ENCODE measurements around the gene SORCS2. TPM values are rescaled to one million over a fixed set of nuclear protein-coding genes. Genes with fewer than 3 reads are reported as not detected.

Gene SORCS2
- total RNA-seq, 2 donors from 2014 or later, result 0.25 TPM; not detected in 1

- H3K36me3 Mint-ChIP-seq, result no peaks in the 10 kb centered on the region
- ATAC-seq (no peak), DNase-seq (ENCODE audit: low spot score in 2 of 2) (no peak)
Measured at GRCh38 chr4:7485096-7485495, 292.8 kb downstream of the SORCS2 start.

DNA sequence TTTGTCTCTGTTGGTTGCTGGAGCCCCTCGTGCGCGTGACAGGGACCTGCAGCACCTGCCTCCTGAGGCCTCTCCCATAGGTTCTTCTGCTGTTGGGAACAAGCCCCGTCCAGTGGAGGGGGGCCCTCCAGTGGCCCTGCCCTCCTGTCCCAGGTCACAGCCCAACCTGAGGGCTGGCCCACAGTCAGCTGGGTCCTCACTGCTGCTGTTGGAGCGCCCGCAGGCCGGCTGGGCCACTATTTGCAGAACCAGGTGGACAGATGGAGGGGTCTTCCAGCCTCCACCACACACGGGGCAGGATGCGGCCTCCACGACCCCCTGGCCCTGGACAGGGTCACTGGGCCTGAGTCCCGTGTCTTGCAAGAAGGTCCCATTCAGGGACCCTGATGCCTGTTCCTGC is 293.8 kb downstream of the SORCS2 start:
- ATAC-seq, result no peak
- H3K36me3 Mint-ChIP-seq, result no peaks in the 10 kb centered on the region
- DNase-seq (ENCODE audit: low spot score in 2 of 2), result no peak
- no peaks in the 10 kb centered on the region for H3K9me3 Mint-ChIP-seq
- H3K27ac Mint-ChIP-seq, result no peak overlapping the region

More at GRCh38 chr4:7485096-7485495, 292.8 kb downstream of the SORCS2 start:
- Mint-ChIP-seq H3K27ac (peak overlapping the region in 1 of 2 donors; percentile 18), H3K9me3 (no peaks in the 10 kb centered on the region)

DNA sequence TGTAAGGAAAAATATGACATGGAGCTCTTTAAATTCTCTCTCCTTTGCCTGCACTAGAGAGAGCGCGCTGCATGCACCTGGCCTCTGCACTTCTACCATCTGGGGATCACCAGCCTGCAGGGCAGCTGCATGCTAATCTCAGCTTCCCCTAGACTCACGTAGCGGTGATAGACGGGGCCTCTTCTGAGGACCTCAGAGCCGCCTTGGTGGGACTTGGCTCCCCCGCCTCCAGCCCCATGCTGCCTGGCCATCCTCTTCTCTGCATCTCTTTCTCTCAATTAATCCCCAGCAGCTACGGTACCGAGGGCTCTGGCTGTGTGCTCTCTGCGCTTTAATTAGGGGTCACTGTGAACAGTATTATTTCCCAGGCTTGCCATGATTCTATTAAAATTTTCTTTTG is 295.2 kb downstream of the SORCS2 start:
- no peak for ATAC-seq
- Mint-ChIP-seq H3K36me3 (no peaks in the 10 kb centered on the region), H3K9me3 (no peaks in the 10 kb centered on the region), H3K27ac (no peak overlapping the region)
- DNase-seq (ENCODE audit: low spot score in 2 of 2), result no peak

DNA sequence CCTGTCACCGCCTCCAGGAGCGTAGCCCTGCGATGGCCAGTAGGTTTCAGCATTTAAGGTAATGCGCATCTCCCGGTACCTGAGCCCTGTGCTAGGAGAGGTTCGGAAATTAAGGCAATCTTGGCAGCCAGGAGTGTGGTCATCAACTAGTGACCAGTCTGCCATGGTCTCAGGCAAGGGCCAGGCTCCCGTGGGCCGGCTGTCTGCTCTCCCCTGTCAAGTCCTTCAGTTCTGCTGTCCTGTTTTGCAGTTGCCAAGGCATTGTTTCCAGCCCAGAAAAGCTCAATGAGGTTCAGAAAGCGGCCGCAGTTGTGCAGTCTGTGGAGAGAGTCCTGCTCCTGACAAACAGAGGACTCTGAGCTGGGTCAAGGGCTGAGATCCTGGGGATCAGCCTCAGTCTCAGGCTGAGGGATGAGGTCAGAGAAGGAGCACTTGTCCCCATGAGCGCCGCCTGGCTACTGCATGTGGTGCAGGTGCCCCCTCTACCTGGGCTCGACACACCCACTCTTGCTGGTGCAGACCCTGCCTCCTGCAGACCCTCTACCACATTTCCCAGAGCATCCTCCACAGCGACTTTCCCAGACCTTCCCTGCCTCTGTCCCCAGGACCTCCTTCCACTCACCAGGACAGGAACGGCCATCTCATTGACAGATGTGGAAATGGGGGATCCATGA is 295.8 kb downstream of the SORCS2 start:
- ATAC-seq (no peak), DNase-seq (ENCODE audit: low spot score in 2 of 2) (no peak)
- Mint-ChIP-seq H3K9me3 (no peaks in the 10 kb centered on the region), H3K36me3 (no peaks in the 10 kb centered on the region), H3K27ac (no peak overlapping the region)

DNA sequence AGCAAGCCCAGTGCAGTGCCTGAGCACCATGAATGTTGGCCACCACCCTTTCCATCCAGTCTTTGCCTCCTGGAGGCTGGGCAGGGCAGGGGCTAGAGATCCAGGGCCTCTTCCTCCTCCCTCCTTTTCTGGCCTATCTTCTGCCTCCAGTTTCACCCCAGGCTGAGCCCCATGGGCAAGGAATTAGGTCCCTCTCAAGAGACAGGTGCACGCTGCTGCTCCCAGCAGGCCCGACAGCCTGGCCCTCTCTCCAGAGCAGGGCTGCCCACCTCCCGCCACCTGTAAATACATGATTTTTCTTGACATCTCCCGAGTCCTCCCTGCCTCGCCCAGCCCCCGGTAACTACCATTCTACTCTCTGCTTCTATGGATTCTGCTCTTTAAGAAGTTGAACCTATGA is 299.6 kb downstream of the SORCS2 start:
- ATAC-seq (no peak), DNase-seq (ENCODE audit: low spot score in 2 of 2) (no peak)
- Mint-ChIP-seq H3K36me3 (no peaks in the 10 kb centered on the region), H3K9me3 (no peaks in the 10 kb centered on the region), H3K27ac (no peak overlapping the region)

GRCh38 chr4:7498446-7499200 is 306.3 kb downstream of the SORCS2 start:
- no peak for ATAC-seq
- DNase-seq (ENCODE audit: low spot score in 2 of 2), result no peak
- Mint-ChIP-seq H3K9me3 (no peaks in the 10 kb centered on the region), H3K36me3 (no peaks in the 10 kb centered on the region), H3K27ac (no peak overlapping the region)

- Mint-ChIP-seq H3K36me3 (no peaks in the 10 kb centered on the region), H3K9me3 (no peaks in the 10 kb centered on the region), H3K27ac (no peak overlapping the region)
- ATAC-seq (no peak), DNase-seq (ENCODE audit: low spot score in 2 of 2) (no peak)
Measured at GRCh38 chr4:7499661-7500060, 307.3 kb downstream of the SORCS2 start.

DNA sequence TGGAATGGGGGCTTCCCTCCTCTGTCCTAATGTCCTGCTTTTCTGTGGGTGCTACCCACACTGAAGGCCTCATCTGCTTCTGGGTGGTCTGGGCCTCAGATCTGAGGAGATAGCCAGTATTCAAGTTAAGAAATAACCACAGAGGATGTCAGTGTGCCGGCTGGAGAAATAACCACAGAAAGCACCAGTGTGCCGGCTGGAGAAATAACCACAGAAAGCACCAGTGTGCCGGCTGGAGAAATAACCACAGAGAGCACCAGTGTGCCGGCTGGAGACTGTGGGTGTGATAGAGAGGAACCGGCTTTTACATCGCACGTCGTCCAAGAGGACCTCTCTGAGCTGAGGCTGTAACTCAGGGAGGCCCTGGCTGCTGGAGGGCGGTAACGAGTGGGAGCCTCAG is 308.1 kb downstream of the SORCS2 start:
- Mint-ChIP-seq H3K36me3 (no peaks in the 10 kb centered on the region), H3K27ac (no peak overlapping the region), H3K9me3 (no peaks in the 10 kb centered on the region)
- no peak for ATAC-seq
- no peak for DNase-seq (ENCODE audit: low spot score in 2 of 2)

- Mint-ChIP-seq H3K9me3 (no peaks in the 10 kb centered on the region), H3K27ac (no peak overlapping the region), H3K36me3 (no peaks in the 10 kb centered on the region)
- ATAC-seq, result no peak
- DNase-seq (ENCODE audit: low spot score in 2 of 2), result no peak
Measured at GRCh38 chr4:7501314-7501713, 309.0 kb downstream of the SORCS2 start.

- H3K27ac Mint-ChIP-seq, result no peak overlapping the region
- ATAC-seq, result no peak
Measured at GRCh38 chr4:7501873-7502272, 309.5 kb downstream of the SORCS2 start.

DNA sequence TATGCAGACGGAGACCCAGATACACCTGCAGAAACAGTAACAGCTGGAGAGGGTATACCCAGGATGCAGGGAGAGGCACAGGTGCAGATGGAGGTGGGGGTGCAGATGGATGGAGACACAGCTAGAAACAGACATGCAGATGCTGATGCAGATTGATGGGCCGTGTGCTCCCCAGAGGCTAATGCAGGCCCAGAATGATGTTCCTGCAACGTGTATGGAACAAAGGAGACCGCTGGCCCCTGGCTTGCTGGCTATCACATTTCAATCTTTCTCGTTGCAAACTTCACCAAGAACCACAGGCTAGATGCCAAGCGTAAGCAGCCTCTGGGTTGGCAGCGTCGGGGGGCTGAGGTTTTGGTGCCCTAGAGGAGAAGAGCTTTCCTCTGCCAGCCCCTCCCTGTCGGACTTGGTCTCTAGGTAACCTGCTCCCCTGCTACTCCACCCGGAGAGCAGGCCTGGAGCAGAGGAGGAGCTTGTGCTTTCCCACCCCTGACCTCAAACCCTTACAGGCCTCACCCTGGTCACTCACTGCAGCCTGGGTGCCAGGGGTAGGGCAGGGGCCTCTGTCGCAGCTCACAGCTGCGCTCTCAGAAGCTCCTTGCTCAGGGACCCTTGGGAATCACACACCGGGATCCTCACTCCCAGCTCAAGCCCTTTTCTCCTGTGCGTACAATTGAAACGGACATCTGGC is 311.4 kb downstream of the SORCS2 start:
- no peak for ATAC-seq
- no peaks in the 10 kb centered on the region for H3K9me3 Mint-ChIP-seq
- DNase-seq (ENCODE audit: low spot score in 2 of 2), result no peak
- no peaks in the 10 kb centered on the region for H3K36me3 Mint-ChIP-seq
- H3K27ac Mint-ChIP-seq, result no peak overlapping the region

More at GRCh38 chr4:7501873-7502272, 309.5 kb downstream of the SORCS2 start:
- Mint-ChIP-seq H3K9me3 (no peaks in the 10 kb centered on the region), H3K36me3 (no peaks in the 10 kb centered on the region)
- no peak for DNase-seq (ENCODE audit: low spot score in 2 of 2)

DNA sequence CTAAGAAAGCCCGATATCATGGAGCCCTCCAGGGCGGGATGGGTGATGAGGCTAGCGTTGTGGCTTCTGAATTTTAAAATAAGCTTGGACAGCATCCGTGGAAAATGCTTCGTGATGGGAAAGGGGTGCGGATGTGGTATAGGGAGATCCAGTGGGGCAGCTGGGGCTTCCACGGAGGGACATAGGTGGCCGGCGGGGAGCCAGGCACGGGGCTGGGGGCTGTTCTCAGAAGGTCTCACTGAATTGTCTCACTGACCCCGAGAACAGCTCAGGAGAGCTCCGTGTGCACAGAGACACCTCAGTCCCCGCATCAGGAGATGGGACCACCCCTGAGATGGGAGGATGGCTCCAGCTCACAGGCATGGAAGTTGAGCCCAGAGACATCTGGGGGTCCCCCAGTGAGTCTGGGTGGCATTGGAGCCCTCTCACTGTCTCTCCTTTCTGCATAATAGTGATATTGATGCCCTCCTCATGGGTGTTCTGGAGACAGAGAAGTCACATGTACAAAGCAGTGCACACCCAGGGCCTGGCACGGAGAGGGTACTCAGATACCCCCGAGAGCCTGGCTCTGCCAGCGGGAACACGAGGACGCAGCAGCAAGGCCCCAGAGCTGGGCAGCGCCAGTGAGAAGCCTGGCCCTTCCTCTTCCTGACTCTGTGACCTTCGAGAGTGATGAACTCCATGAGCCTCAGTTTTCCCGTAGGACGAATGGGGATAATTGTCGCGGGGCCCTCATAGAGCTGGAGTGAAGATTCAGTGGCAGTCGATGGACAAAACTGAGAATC is 313.0 kb downstream of the SORCS2 start:
- H3K9me3 Mint-ChIP-seq, result no peaks in the 10 kb centered on the region
- H3K27ac Mint-ChIP-seq, result no peak overlapping the region
- ATAC-seq, result no peak

DNA sequence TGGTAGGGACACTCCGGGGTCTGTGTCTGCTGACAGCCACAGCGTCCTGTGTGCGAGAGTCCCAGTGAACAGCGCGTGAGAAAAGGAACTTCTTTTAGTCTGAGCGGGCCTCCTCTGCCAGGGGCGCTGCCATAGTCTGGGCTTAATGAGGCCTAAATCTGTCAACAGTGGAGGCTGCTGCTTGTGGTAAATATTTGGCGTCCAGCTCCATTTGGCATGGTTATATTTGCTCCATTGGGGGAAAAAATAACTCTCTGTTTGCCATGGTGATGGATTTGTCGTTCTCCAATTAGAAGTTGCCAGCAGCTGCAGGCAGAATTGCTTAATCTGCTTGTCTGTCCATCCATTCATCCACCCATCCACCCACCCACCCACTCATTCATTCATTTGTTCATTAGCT is 313.8 kb downstream of the SORCS2 start:
- H3K9me3 Mint-ChIP-seq, result no peaks in the 10 kb centered on the region
- ATAC-seq, result no peak
- no peak overlapping the region for H3K27ac Mint-ChIP-seq

More for the DNA sequence above, 313.0 kb downstream of the SORCS2 start:
- no peak for DNase-seq (ENCODE audit: low spot score in 2 of 2)
- H3K36me3 Mint-ChIP-seq, result no peaks in the 10 kb centered on the region

DNA sequence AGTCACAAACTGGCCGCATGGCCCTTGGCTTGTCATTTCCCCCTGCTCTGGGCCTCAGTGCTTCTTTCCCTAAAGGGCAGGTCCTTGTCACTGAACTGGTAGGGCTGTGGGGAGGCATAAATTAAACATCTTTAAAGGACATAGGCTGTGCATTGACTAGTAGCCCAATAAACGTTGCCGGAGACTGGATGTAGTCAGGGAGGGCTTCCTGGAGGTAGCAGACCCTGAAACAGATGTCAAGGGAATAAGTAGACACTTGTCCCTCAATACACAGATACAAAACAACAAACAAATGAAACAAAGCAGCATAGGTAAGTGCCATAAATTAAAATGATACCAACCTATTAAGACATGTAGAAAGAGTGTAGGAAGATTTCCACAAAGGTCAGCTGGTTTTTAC is 314.2 kb downstream of the SORCS2 start:
- H3K27ac Mint-ChIP-seq, result no peak overlapping the region
- ATAC-seq (no peak), DNase-seq (ENCODE audit: low spot score in 2 of 2) (no peak)
- H3K9me3 Mint-ChIP-seq, result no peaks in the 10 kb centered on the region
- H3K36me3 Mint-ChIP-seq, result no peaks in the 10 kb centered on the region

More for the DNA sequence above, 313.8 kb downstream of the SORCS2 start:
- no peak for DNase-seq (ENCODE audit: low spot score in 2 of 2)
- H3K36me3 Mint-ChIP-seq, result no peaks in the 10 kb centered on the region

DNA sequence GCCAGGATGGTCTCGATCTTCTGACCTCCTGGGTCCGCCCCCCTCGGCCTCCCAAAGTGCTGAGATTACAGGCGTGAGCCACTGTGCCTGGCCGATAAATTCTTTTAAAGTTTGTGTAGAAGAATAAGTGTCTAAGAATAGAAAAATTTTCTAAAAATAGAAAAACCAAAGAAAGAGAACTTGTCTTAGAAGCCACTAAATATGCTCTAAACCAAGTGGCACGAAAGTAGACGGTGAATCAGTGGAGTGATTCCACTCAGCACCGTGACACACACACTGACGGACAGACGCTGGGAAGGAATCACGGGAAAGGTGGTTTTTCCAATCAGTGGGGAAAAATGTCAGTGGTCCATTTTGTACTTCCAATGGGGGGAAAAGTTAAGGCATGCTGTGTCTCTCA is 315.0 kb downstream of the SORCS2 start:
- DNase-seq (ENCODE audit: low spot score in 2 of 2) (no peak), ATAC-seq (no peak)
- Mint-ChIP-seq H3K9me3 (no peaks in the 10 kb centered on the region), H3K27ac (no peak overlapping the region), H3K36me3 (no peaks in the 10 kb centered on the region)

GRCh38 chr4:7510066-7510465 is 317.7 kb downstream of the SORCS2 start:
- H3K36me3 Mint-ChIP-seq, result no peaks in the 10 kb centered on the region
- DNase-seq (ENCODE audit: low spot score in 2 of 2), result no peak
- no peak for ATAC-seq
- no peaks in the 10 kb centered on the region for H3K9me3 Mint-ChIP-seq
- H3K27ac Mint-ChIP-seq, result no peak overlapping the region

- Mint-ChIP-seq H3K27ac (no peak overlapping the region), H3K36me3 (no peaks in the 10 kb centered on the region), H3K9me3 (no peaks in the 10 kb centered on the region)
- DNase-seq (ENCODE audit: low spot score in 2 of 2) (no peak), ATAC-seq (no peak)
Measured at GRCh38 chr4:7510538-7510937, 318.2 kb downstream of the SORCS2 start.

All from activated naive CD4-positive, alpha-beta T cell treated with anti-CD3 and anti-CD28 coated beads, Interleukin-2, amount 50 U/mL, for 72 hours (primary cell).